ENCODE data around the gene SCN10A.

DNA sequence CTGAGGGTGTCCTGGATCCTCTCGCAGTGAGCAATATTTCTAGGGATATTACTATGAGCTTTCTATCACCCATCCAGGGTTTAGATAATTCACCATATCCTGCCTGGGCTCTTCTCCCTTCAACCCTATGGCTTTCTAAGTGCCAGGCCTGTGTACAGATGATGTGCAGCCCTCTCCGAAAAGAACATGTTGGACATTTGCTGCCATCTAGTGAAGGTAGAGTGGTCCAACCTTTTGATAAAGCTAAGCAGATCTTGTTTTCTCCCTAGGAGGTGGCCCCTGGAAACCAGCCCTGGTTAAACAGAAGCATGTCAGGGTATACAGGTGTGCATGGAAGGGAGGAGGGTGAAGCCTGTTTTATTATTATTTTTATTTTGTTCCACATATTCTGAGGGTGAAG is 27.9 kb upstream of the SCN10A start:
- TF ChIP-seq, protein P1, sequence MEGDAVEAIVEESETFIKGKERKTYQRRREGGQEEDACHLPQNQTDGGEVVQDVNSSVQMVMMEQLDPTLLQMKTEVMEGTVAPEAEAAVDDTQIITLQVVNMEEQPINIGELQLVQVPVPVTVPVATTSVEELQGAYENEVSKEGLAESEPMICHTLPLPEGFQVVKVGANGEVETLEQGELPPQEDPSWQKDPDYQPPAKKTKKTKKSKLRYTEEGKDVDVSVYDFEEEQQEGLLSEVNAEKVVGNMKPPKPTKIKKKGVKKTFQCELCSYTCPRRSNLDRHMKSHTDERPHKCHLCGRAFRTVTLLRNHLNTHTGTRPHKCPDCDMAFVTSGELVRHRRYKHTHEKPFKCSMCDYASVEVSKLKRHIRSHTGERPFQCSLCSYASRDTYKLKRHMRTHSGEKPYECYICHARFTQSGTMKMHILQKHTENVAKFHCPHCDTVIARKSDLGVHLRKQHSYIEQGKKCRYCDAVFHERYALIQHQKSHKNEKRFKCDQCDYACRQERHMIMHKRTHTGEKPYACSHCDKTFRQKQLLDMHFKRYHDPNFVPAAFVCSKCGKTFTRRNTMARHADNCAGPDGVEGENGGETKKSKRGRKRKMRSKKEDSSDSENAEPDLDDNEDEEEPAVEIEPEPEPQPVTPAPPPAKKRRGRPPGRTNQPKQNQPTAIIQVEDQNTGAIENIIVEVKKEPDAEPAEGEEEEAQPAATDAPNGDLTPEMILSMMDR (IDR thresholded peaks at IDR 0.05; ENCODE audit: insufficient read depth, low read length, poor library complexity, severe bottlenecking) = no peak
- TF ChIP-seq EZH2phosphoT487 (conservative IDR thresholded peaks at IDR 0.05; ENCODE audit: low read length) = no peak
